Measurements from ENCODE around the gene URB1. TPM values are rescaled to one million over a fixed set of nuclear protein-coding genes. Genes with fewer than 3 reads are reported as not detected.

The URB1 gene
- total and polyA plus RNA-seq, 2 experiments from 2014 or later: 7.7 to 44.1 TPM

DNA sequence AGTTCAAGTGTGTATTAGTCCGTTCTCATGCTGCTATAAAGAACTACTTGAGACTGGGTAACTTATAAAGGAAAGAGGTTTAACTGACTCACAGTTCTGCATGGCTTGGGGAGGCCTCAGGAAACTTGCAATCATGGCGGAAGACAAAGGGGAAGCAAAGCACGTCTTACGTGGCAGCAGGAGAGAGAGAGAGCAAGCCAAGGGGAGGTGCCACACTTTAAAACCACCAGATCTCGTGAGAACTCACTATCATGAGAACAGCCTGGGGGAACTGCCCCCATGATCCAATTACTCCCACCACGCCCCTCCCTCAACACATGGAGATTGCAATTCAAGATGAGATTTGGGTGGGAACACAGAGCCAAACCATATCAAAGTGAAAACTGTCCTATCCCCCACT is 109.8 kb downstream of the URB1 start:
- Histone ChIP-seq H3F3A (replicated peaks; ENCODE audit: low read depth) (no peaks in the 10 kb centered on the region), H3K9me2 (ENCODE audit: insufficient read depth) (no peaks in the 10 kb centered on the region), H3K4me1 (ENCODE audit: insufficient read depth) (peaks cover 4% of the 10 kb centered on the region), H3K27ac (ENCODE audit: low read depth) (no peak overlapping the region), H3K4me2 (no peak overlapping the region), H3K79me2 (replicated peaks; ENCODE audit: insufficient read depth) (peaks cover 6% of the 10 kb centered on the region), H2AFZ (no peak overlapping the region), H4K20me1 (replicated peaks; ENCODE audit: insufficient read depth) (no peaks in the 10 kb centered on the region), H3K36me3 (ENCODE audit: insufficient read depth) (no peaks in the 10 kb centered on the region), H3K27me3 (ENCODE audit: insufficient read depth) (no peaks in the 10 kb centered on the region), H3K4me3 (no peak overlapping the region)
- H3K4me3 Mint-ChIP-seq: no peak overlapping the region
- H3K9me3 Mint-ChIP-seq: 0 out of 3 replicates have a peak, but pooled peaks cover 2% of the 10 kb centered on the region
- H3K27ac Mint-ChIP-seq: no peak overlapping the region
- ATAC-seq (no peak), DNase-seq (ENCODE audit: low spot score) (no peak)
- H3K36me3 Mint-ChIP-seq (ENCODE audit: low read depth): no peaks in the 10 kb centered on the region; the same call in 2 of the 3 replicates
- peaks cover 3% of the 10 kb centered on the region; the same call in 2 of the 3 replicates for H3K4me1 Mint-ChIP-seq
- H3K27me3 Mint-ChIP-seq (ENCODE audit: insufficient read depth, low read depth, poor library complexity): peaks cover 13% of the 10 kb centered on the region
- TF ChIP-seq NANOG (IDR thresholded peaks at IDR 0.05; ENCODE audit: borderline replicate concordance) (no peak), POLR2AphosphoS5 (IDR thresholded peaks at IDR 0.05; ENCODE audit: low read depth) (no peak), ZNF331 (CRISPR knock-in tag; IDR thresholded peaks at IDR 0.05; ENCODE audit: low read depth) (no peak), CREB1 (CRISPR knock-in tag; IDR thresholded peaks at IDR 0.05; ENCODE audit: low read depth) (no peak), ETS1 (IDR thresholded peaks at IDR 0.05) (no peak), EZH2 (IDR thresholded peaks at IDR 0.05; ENCODE audit: low read depth, unreplicated experiment) (no peak), ZNF114 (CRISPR knock-in tag; IDR thresholded peaks at IDR 0.05) (no peak), EZH2phosphoT487 (IDR thresholded peaks at IDR 0.05; ENCODE audit: unreplicated experiment) (no peak), STAT1 (IDR thresholded peaks at IDR 0.05; ENCODE audit: unreplicated experiment) (no peak), JUNB (IDR thresholded peaks at IDR 0.05; ENCODE audit: unreplicated experiment) (no peak)
- TF ChIP-seq, protein P1, sequence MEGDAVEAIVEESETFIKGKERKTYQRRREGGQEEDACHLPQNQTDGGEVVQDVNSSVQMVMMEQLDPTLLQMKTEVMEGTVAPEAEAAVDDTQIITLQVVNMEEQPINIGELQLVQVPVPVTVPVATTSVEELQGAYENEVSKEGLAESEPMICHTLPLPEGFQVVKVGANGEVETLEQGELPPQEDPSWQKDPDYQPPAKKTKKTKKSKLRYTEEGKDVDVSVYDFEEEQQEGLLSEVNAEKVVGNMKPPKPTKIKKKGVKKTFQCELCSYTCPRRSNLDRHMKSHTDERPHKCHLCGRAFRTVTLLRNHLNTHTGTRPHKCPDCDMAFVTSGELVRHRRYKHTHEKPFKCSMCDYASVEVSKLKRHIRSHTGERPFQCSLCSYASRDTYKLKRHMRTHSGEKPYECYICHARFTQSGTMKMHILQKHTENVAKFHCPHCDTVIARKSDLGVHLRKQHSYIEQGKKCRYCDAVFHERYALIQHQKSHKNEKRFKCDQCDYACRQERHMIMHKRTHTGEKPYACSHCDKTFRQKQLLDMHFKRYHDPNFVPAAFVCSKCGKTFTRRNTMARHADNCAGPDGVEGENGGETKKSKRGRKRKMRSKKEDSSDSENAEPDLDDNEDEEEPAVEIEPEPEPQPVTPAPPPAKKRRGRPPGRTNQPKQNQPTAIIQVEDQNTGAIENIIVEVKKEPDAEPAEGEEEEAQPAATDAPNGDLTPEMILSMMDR (conservative IDR thresholded peaks at IDR 0.05; ENCODE audit: low read depth in 2 of 2): no peak
- TF ChIP-seq, protein P2, sequence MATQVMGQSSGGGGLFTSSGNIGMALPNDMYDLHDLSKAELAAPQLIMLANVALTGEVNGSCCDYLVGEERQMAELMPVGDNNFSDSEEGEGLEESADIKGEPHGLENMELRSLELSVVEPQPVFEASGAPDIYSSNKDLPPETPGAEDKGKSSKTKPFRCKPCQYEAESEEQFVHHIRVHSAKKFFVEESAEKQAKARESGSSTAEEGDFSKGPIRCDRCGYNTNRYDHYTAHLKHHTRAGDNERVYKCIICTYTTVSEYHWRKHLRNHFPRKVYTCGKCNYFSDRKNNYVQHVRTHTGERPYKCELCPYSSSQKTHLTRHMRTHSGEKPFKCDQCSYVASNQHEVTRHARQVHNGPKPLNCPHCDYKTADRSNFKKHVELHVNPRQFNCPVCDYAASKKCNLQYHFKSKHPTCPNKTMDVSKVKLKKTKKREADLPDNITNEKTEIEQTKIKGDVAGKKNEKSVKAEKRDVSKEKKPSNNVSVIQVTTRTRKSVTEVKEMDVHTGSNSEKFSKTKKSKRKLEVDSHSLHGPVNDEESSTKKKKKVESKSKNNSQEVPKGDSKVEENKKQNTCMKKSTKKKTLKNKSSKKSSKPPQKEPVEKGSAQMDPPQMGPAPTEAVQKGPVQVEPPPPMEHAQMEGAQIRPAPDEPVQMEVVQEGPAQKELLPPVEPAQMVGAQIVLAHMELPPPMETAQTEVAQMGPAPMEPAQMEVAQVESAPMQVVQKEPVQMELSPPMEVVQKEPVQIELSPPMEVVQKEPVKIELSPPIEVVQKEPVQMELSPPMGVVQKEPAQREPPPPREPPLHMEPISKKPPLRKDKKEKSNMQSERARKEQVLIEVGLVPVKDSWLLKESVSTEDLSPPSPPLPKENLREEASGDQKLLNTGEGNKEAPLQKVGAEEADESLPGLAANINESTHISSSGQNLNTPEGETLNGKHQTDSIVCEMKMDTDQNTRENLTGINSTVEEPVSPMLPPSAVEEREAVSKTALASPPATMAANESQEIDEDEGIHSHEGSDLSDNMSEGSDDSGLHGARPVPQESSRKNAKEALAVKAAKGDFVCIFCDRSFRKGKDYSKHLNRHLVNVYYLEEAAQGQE (IDR thresholded peaks at IDR 0.05; ENCODE audit: unreplicated experiment): no peak
